Sigmoid colon (tissue), 7 donors: ENCODE results near the gene PITPNM2. TPM values are rescaled to one million over a fixed set of nuclear protein-coding genes. Genes with fewer than 3 reads are reported as not detected.

Experiments
- DNase-seq: peaks from one replicate; pipeline ENCODE4 v3.0.0-alpha.2; 2019
- H3K27ac ChIP-seq, 4 donors: fragments of 200-600 bp; sonication (generic); one replicate each; pipeline ENCODE4 v1.5.1; 2016 to 2019; ENCODE audit warnings: mild to moderate bottlenecking in 1 of 4
- H3K27me3 ChIP-seq, 3 donors: fragments of 200-600 bp; sonication (generic); one replicate each; pipeline ENCODE4 v1.5.1; 2019; ENCODE audit warnings: mild to moderate bottlenecking in 1 of 3
- H3K36me3 ChIP-seq, 4 donors: fragments of 200-600 bp; sonication (generic); one replicate each; pipeline ENCODE4 v1.5.1; 2016 to 2019
- H3K4me1 ChIP-seq, 4 donors: fragments of 200-600 bp; sonication (generic); one replicate each; pipeline ENCODE4 v1.5.1; 2017 to 2019
- H3K4me3 ChIP-seq, 4 donors: fragments of 200-600 bp; sonication (generic); one replicate each; pipeline ENCODE4 v1.5.1; 2017 to 2019; ENCODE audit warnings: mild to moderate bottlenecking in 2 of 4, moderate library complexity in 1 of 4
- H3K9me3 ChIP-seq, 4 donors: fragments of 200-600 bp in 3 of 4; sonication (generic) in 3 of 4; one replicate each; pipeline versions ENCODE4 v1.5.1 to v1.6.1; 2013 to 2019
- CTCF ChIP-seq, 4 experiments: fragments of 450-650 bp in 3 of 4; fragments of 200-600 bp in 1 of 4; IDR thresholded peaks; one replicate each; pipeline ENCODE4 v1.5.1; 2016 to 2019; ENCODE audit warnings: antibody characterized with exemption in 4 of 4, mild to moderate bottlenecking in 3 of 4, moderate library complexity in 2 of 4
- EP300 ChIP-seq, 4 donors: sonication (generic); formaldehyde crosslinking; IDR thresholded peaks; one replicate each; pipeline ENCODE4 v1.6.1; 2017; ENCODE audit warnings: antibody characterized with exemption in 4 of 4
- POLR2A ChIP-seq, 2 donors: fragments of 450-650 bp; IDR thresholded peaks; one replicate each; pipeline ENCODE4 v1.6.1; 2016; ENCODE audit warnings: antibody characterized with exemption in 2 of 2, mild to moderate bottlenecking in 2 of 2, moderate library complexity in 2 of 2
- POLR2AphosphoS5 ChIP-seq, 4 donors: sonication (generic); formaldehyde crosslinking; IDR thresholded peaks; one replicate each; pipeline ENCODE4 v1.6.1; 2017; ENCODE audit warnings: antibody characterized with exemption in 4 of 4
- WGBS, 2 donors: extraction: QIAGEN DNeasy Blood & Tissue Kit; methylation state at CpG; one replicate each; pipeline ENCODE4 v1.1.7; 2013; 5-methylcytosine and 5-hydroxymethylcytosine counted together
- intact Hi-C: fragments of 100-400 bp; cut with DNase I; formaldehyde crosslinking; loops from one replicate; pipeline ENCODE4 v1.15.1; 2023
- polyA plus RNA-seq, 3 donors: library from polyadenylated mRNA; stranded (reverse); fragments of 200-250 nt; gene quantifications; one replicate each; pipeline ENCODE4 v1.2.3, GENCODE V29; 2013
- total RNA-seq, 4 donors: library from RNA; depleted of rRNA; stranded (reverse); fragments of >200 nt; gene quantifications; one replicate each; pipeline ENCODE4 v1.1.0, GENCODE V29; 2016
- donor health status: healthy with polysubstance abuse.
- donor health status: Bipolar disorder and iron deficiency.
- donor health status: healthy.

PITPNM2 gene
- total and polyA plus RNA-seq, 7 donors: 1.8 to 19.5 (median 6.6) TPM

DNA sequence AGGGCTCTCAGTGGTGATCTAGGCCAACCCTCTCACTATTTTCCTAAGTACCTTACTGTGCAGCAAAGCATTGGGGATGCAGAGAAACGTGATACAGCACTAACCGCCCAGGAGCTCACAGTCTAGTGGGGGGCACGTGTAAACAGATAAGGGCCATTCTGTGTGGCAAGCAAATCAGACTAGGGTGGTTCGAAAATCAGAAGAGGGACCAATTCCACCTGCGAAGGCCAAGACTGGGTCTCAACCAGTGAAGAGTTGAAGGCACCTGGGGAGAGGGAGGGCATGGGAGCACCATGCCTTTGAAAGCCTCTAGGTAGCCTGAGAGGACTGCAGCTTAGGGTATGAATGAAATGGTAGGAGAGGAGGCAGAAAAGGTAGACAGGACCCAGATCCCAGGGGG, 2.2 kb downstream of the PITPNM2 start:
- Histone ChIP-seq H3K4me3 (no peak overlapping the region), H3K9me3 (no peaks in the 10 kb centered on the region), H3K27ac (peak overlapping the region; percentile 84 to 94 (median 87)), H3K27me3 (no peaks in the 10 kb centered on the region), H3K4me1 (peaks cover 0 to 38% (median 30%) of the 10 kb centered on the region in 4 donors), H3K36me3 (peaks cover 0 to 7% (median 0%) of the 10 kb centered on the region in 4 donors)
- no peak for DNase-seq
- 78 to 95% methylated on average over 5 of the region's 5 CpGs for WGBS, 2 donors
- TF ChIP-seq POLR2A (IDR thresholded peaks at IDR 0.05) (no peak), EP300 (IDR thresholded peaks at IDR 0.05) (no peak), POLR2AphosphoS5 (IDR thresholded peaks at IDR 0.05) (no peak)
- intact Hi-C loops: no loop called here

GRCh38 chr12:123148223-123148622, 2.7 kb downstream of the PITPNM2 start:
- Histone ChIP-seq H3K9me3 (no peaks in the 10 kb centered on the region), H3K4me1 (peaks cover 0 to 42% (median 34%) of the 10 kb centered on the region in 4 donors), H3K27me3 (no peaks in the 10 kb centered on the region), H3K36me3 (peaks cover 0 to 7% (median 0%) of the 10 kb centered on the region in 4 donors), H3K27ac (peak overlapping the region in 3 of 4 donors; percentile 84 to 88 (median 86)), H3K4me3 (no peak overlapping the region)
- DNase-seq: no peak
- WGBS, 2 donors: 81% methylated on average over 9 of the region's 9 CpGs
- intact Hi-C loops: no loop called here
- TF ChIP-seq CTCF (IDR thresholded peaks at IDR 0.05) (no peak), EP300 (IDR thresholded peaks at IDR 0.05) (no peak), POLR2AphosphoS5 (IDR thresholded peaks at IDR 0.05) (no peak), POLR2A (IDR thresholded peaks at IDR 0.05) (no peak)

DNA sequence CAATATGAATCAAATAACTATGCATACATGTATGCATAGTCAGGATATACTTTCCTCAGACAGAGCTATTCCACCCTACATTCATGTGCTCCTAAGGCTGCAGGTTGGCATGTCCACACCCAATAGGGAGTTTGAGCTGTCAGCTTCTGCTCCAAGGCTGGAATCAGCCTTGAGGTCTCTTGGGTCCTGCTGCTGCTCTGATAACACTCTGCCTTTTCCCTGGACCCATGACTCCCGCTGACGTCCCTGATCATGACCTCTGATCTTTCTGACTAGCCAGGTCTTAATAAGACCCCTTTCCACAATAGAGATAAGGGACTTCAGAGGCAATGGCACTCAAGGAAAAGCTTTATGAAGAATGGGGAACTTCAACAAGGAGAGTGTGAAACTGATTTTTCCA, 5.7 kb downstream of the PITPNM2 start:
- H3K27ac ChIP-seq: peak overlapping the region in 1 of 4 donors; percentile 92
- H3K36me3 ChIP-seq: peaks cover 0 to 7% (median 0%) of the 10 kb centered on the region in 4 donors
- no peaks in the 10 kb centered on the region for H3K27me3 ChIP-seq
- 88 to 91% methylated on average over 2 of the region's 2 CpGs for WGBS, 2 donors
- intact Hi-C loops: no loop called here
- no peak overlapping the region for H3K4me3 ChIP-seq
- peaks cover 0 to 62% (median 55%) of the 10 kb centered on the region in 4 donors for H3K4me1 ChIP-seq
- DNase-seq: no peak
- TF ChIP-seq CTCF (IDR thresholded peaks at IDR 0.05) (no peak), POLR2AphosphoS5 (IDR thresholded peaks at IDR 0.05) (no peak), POLR2A (IDR thresholded peaks at IDR 0.05) (no peak), EP300 (IDR thresholded peaks at IDR 0.05) (no peak)
- no peaks in the 10 kb centered on the region for H3K9me3 ChIP-seq

GRCh38 chr12:123143736-123144461, 7.0 kb downstream of the PITPNM2 start:
- H3K4me1 ChIP-seq: peaks cover 0 to 62% (median 54%) of the 10 kb centered on the region in 4 donors
- WGBS, 2 donors: 87 to 88% methylated on average over 4 of the region's 4 CpGs
- H3K36me3 ChIP-seq: peaks cover 0 to 7% (median 0%) of the 10 kb centered on the region in 4 donors
- no peaks in the 10 kb centered on the region for H3K27me3 ChIP-seq
- TF ChIP-seq EP300 (IDR thresholded peaks at IDR 0.05): no peak
- TF ChIP-seq POLR2A (IDR thresholded peaks at IDR 0.05): no peak
- TF ChIP-seq POLR2AphosphoS5 (IDR thresholded peaks at IDR 0.05): no peak
- TF ChIP-seq CTCF (IDR thresholded peaks at IDR 0.05): no peak
- H3K9me3 ChIP-seq: no peaks in the 10 kb centered on the region
- H3K4me3 ChIP-seq: no peak overlapping the region
- DNase-seq: no peak
- intact Hi-C loops: no loop called here
- peak overlapping the region; percentile 82 to 92 (median 84) for H3K27ac ChIP-seq

- H3K27me3 ChIP-seq: no peaks in the 10 kb centered on the region
- H3K36me3 ChIP-seq: peaks cover 0 to 7% (median 0%) of the 10 kb centered on the region in 4 donors
- peak; percentile 77 for DNase-seq
- H3K27ac ChIP-seq: peak overlapping the region; percentile 82 to 92 (median 84)
- intact Hi-C loops: no loop called here
- WGBS, 2 donors: 33 to 48% methylated on average over 11 of the region's 11 CpGs
- TF ChIP-seq EP300 (IDR thresholded peaks at IDR 0.05) (no peak), POLR2AphosphoS5 (IDR thresholded peaks at IDR 0.05) (peak in 1 of 4 donors; percentile 58), POLR2A (IDR thresholded peaks at IDR 0.05) (peak in 1 of 2 donors; percentile 6), CTCF (IDR thresholded peaks at IDR 0.05) (no peak)
- H3K4me3 ChIP-seq: no peak overlapping the region
- peaks cover 0 to 59% (median 46%) of the 10 kb centered on the region in 4 donors for H3K4me1 ChIP-seq
- H3K9me3 ChIP-seq: no peaks in the 10 kb centered on the region
Observed at GRCh38 chr12:123142921-123143735, 7.8 kb downstream of the PITPNM2 start.
